Measurements from ENCODE around the gene OBP2A. TPM values are rescaled to one million over a fixed set of nuclear protein-coding genes. Genes with fewer than 3 reads are reported as not detected.

Gene OBP2A
- total RNA-seq, 4 donors from 2014 or later, result not detected

GRCh38 chr9:135573124-135573523 lies 27.2 kb downstream of the OBP2A start:
- H3K4me3 ChIP-seq, result no peak overlapping the region
- intact Hi-C loops (cut with DNase I; ENCODE audit: low total_unique reads), result no loop called here
- H3K27ac ChIP-seq, result no peak overlapping the region

GRCh38 chr9:135574331-135574730 lies 28.4 kb downstream of the OBP2A start:
- TF ChIP-seq EP300 (IDR thresholded peaks at IDR 0.05; ENCODE audit: low read depth), result no peak
- TF ChIP-seq, protein P1, sequence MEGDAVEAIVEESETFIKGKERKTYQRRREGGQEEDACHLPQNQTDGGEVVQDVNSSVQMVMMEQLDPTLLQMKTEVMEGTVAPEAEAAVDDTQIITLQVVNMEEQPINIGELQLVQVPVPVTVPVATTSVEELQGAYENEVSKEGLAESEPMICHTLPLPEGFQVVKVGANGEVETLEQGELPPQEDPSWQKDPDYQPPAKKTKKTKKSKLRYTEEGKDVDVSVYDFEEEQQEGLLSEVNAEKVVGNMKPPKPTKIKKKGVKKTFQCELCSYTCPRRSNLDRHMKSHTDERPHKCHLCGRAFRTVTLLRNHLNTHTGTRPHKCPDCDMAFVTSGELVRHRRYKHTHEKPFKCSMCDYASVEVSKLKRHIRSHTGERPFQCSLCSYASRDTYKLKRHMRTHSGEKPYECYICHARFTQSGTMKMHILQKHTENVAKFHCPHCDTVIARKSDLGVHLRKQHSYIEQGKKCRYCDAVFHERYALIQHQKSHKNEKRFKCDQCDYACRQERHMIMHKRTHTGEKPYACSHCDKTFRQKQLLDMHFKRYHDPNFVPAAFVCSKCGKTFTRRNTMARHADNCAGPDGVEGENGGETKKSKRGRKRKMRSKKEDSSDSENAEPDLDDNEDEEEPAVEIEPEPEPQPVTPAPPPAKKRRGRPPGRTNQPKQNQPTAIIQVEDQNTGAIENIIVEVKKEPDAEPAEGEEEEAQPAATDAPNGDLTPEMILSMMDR (IDR thresholded peaks at IDR 0.05), result no peak
- TF ChIP-seq POLR2A (IDR thresholded peaks at IDR 0.05), result no peak
- TF ChIP-seq POLR2AphosphoS5 (IDR thresholded peaks at IDR 0.05), result no peak
- Histone ChIP-seq H3K27ac (no peak overlapping the region), H3K27me3 (no peaks in the 10 kb centered on the region), H3K9me3 (no peaks in the 10 kb centered on the region), H3K4me1 (no peaks in the 10 kb centered on the region), H3K36me3 (no peaks in the 10 kb centered on the region), H3K4me3 (no peak overlapping the region)
- intact Hi-C loops (cut with DNase I; ENCODE audit: low total_unique reads) (no loop called here), in situ Hi-C loops (cut with MboI; ENCODE audit: low pct_ligation_motif_present in 1 of 4, low pct_unique_long_range_greater_than_20kb in 1 of 4, low sequenced_read_pairs in 3 of 4) (no loop called here)
- 55 to 79% methylated on average over 2 to 14 of the region's 14 CpGs for WGBS, 2 donors (ENCODE audit: low coverage in 1 of 2)
- DNase-seq, result no peak

More at GRCh38 chr9:135573124-135573523, 27.2 kb downstream of the OBP2A start:
- TF ChIP-seq POLR2AphosphoS5 (IDR thresholded peaks at IDR 0.05) (no peak), EP300 (IDR thresholded peaks at IDR 0.05; ENCODE audit: low read depth) (no peak), POLR2A (IDR thresholded peaks at IDR 0.05) (no peak)
- TF ChIP-seq, protein P1 (IDR thresholded peaks at IDR 0.05), result no peak
- no peaks in the 10 kb centered on the region for H3K36me3 ChIP-seq
- no peak for DNase-seq
- no peaks in the 10 kb centered on the region for H3K9me3 ChIP-seq
- in situ Hi-C loops (cut with MboI; ENCODE audit: low pct_ligation_motif_present in 1 of 4, low pct_unique_long_range_greater_than_20kb in 1 of 4, low sequenced_read_pairs in 3 of 4), result no loop called here
- no peaks in the 10 kb centered on the region for H3K27me3 ChIP-seq
- WGBS, 2 donors (ENCODE audit: low coverage in 1 of 2), result 73 to 91% methylated on average over 1 of the region's 1 CpG
- H3K4me1 ChIP-seq, result no peaks in the 10 kb centered on the region

DNA sequence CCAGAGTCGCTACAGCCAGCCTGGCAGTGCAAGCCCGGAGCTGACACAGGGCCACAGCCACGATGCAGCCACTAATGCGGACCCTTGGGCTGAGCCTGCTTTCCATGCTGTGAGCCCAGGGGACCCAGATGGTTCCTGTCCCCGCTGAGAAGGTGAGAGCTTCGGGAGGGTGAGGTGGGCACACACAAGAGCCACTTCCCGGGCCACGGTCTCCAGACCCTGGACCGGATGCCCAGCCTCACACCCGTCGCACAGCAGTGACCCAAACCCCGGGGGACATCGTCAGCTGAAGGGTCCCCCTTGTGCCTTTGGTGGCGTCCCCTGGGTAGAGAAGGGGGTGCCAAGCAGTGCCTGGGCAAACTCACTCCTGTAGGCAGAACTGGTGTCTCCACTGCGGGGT lies 29.0 kb downstream of the OBP2A start:
- intact Hi-C loops (cut with DNase I; ENCODE audit: low total_unique reads) (no loop called here), in situ Hi-C loops (cut with MboI; ENCODE audit: low pct_ligation_motif_present in 1 of 4, low pct_unique_long_range_greater_than_20kb in 1 of 4, low sequenced_read_pairs in 3 of 4) (no loop called here)
- Histone ChIP-seq H3K9me3 (no peaks in the 10 kb centered on the region), H3K27me3 (no peaks in the 10 kb centered on the region), H3K36me3 (no peaks in the 10 kb centered on the region), H3K4me1 (no peaks in the 10 kb centered on the region), H3K27ac (no peak overlapping the region), H3K4me3 (no peak overlapping the region)
- DNase-seq, result no peak
- WGBS, 2 donors (ENCODE audit: low coverage in 1 of 2), result 87% methylated on average over 14 of the region's 15 CpGs; no CpG with 5 or more reads in 1 of the 2 donors
- TF ChIP-seq EP300 (IDR thresholded peaks at IDR 0.05; ENCODE audit: low read depth) (no peak), POLR2A (IDR thresholded peaks at IDR 0.05) (no peak), POLR2AphosphoS5 (IDR thresholded peaks at IDR 0.05) (no peak)
- TF ChIP-seq, protein P1 (IDR thresholded peaks at IDR 0.05), result no peak

DNA sequence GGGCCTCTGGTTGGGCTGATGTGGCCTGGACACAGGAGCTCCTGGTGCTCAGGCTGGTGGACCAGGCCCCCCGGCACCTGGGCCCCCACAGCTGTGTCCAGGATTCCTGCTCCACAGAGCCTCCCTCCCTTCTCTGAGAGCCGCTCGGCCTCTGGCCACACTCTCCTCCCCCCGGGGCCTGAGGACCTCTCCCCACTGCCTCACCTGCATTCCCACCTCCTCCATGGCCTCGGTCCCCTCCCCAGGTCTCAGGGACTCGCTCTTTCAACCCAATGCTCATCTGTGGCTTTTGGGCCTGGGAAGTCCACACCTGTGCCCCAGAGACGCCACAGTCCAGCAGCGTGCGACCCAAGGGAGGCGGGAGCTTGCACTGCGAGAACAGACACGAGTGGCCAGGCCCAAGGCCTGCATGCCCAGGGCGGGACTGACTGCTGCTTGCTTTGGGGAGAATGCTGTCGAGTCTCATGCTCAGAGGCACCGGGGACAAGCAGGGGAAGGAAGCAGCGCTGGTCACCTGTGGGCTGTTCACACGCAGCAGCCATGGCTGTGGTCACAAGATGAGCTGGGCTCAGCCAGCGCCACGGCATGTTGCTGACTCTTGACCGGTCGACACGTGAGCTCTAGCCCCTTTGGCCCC lies 30.2 kb downstream of the OBP2A start:
- no peaks in the 10 kb centered on the region for H3K27me3 ChIP-seq
- no peak overlapping the region for H3K27ac ChIP-seq
- no peaks in the 10 kb centered on the region for H3K4me1 ChIP-seq
- DNase-seq, result no peak
- in situ Hi-C loops (cut with MboI; ENCODE audit: low pct_ligation_motif_present in 1 of 4, low pct_unique_long_range_greater_than_20kb in 1 of 4, low sequenced_read_pairs in 3 of 4) (no loop called here), intact Hi-C loops (cut with DNase I; ENCODE audit: low total_unique reads) (no loop called here)
- H3K36me3 ChIP-seq, result no peaks in the 10 kb centered on the region
- no peak overlapping the region for H3K4me3 ChIP-seq
- no peaks in the 10 kb centered on the region for H3K9me3 ChIP-seq
- 73 to 75% methylated on average over 3 to 22 of the region's 22 CpGs for WGBS, 2 donors (ENCODE audit: low coverage in 1 of 2)
- TF ChIP-seq EP300 (IDR thresholded peaks at IDR 0.05; ENCODE audit: low read depth), result no peak
- TF ChIP-seq, protein P1 (IDR thresholded peaks at IDR 0.05), result no peak
- TF ChIP-seq POLR2A (IDR thresholded peaks at IDR 0.05), result no peak
- no peak for TF ChIP-seq POLR2AphosphoS5 (IDR thresholded peaks at IDR 0.05)

Measured in transverse colon (tissue), 4 donors.